ENCODE data around the gene SCD5. TPM values are rescaled to one million over a fixed set of nuclear protein-coding genes. Genes with fewer than 3 reads are reported as not detected.

Gene SCD5
- total and polyA plus RNA-seq, 2 donors (not counting 3 experiments of a cell fraction or from before 2014, with no cell fraction given) = 38.4 to 38.5 TPM

- no peaks in the 10 kb centered on the region for H4K20me1 ChIP-seq (replicated peaks; ENCODE audit: control insufficient read depth, extremely low read depth, insufficient read depth, low read length)
- H3K27me3 ChIP-seq (ENCODE audit: control insufficient read depth in 2 of 2, insufficient read depth in 2 of 2, low read length in 2 of 2) = no peaks in the 10 kb centered on the region
- dilution Hi-C loops (cut with MboI; ENCODE audit: extremely low pct_ligation_motif_present, low sequenced_read_pairs) (no loop called here), intact Hi-C loops (cut with micrococcal nuclease) (no loop called here)
- H3K36me3 ChIP-seq (ENCODE audit: control insufficient read depth in 2 of 2, extremely low read depth in 1 of 2, insufficient read depth in 2 of 2, low read length in 2 of 2) = no peaks in the 10 kb centered on the region
- CTCF ChIA-PET = interaction anchor here (0.7 to 0.8 kb wide), 2 partner anchors 28 to 91 kb away, joined by 3 read pairs; no protein-coding TSS in a partner anchor
- BruUV-seq (replicated peaks) = no TSS peak
- peaks cover 7% of the 10 kb centered on the region for H3K4me1 ChIP-seq (ENCODE audit: control insufficient read depth, extremely low read depth, insufficient read depth, low read length)
- no peak for TF ChIP-seq FOS (IDR thresholded peaks at IDR 0.05; ENCODE audit: borderline replicate concordance, insufficient read depth, low read length)
- no peak for TF ChIP-seq EZH2 (IDR thresholded peaks at IDR 0.05; ENCODE audit: borderline replicate concordance, low read depth, low read length, severe bottlenecking)
- no peak for TF ChIP-seq JUN (IDR thresholded peaks at IDR 0.05; ENCODE audit: borderline replicate concordance, insufficient read depth, insufficient read length, low read depth)
- no peak for TF ChIP-seq GATA2 (IDR thresholded peaks at IDR 0.05; ENCODE audit: insufficient read depth, insufficient read length, low read depth, low read length)
- TF ChIP-seq POLR2A (IDR thresholded peaks at IDR 0.05; ENCODE audit: low read depth, low read length) = no peak
- TF ChIP-seq, protein P1, sequence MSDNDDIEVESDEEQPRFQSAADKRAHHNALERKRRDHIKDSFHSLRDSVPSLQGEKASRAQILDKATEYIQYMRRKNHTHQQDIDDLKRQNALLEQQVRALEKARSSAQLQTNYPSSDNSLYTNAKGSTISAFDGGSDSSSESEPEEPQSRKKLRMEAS (IDR thresholded peaks at IDR 0.05; ENCODE audit: insufficient read depth, insufficient read length) = no peak
- TF ChIP-seq MYC (IDR thresholded peaks at IDR 0.05; ENCODE audit: low read depth, low read length) = no peak
- TF ChIP-seq CTCF (IDR thresholded peaks at IDR 0.05; ENCODE audit: extremely low read depth in 1 of 2, insufficient read depth in 1 of 2, low read depth in 1 of 2, low read length in 2 of 2) = no peak
- no peak for TF ChIP-seq POLR2AphosphoS5 (IDR thresholded peaks at IDR 0.05; ENCODE audit: insufficient read depth, low read depth, low read length)
- H3K79me2 ChIP-seq (ENCODE audit: control insufficient read depth, insufficient read depth, low read length) = no peaks in the 10 kb centered on the region
- H3K9me3 ChIP-seq (replicated peaks; ENCODE audit: control insufficient read depth, insufficient read depth, low read length) = no peaks in the 10 kb centered on the region
- H3K9ac ChIP-seq (replicated peaks; ENCODE audit: extremely low read depth, insufficient read depth, low read length) = no peak overlapping the region
- no peak overlapping the region for H3K27ac ChIP-seq (ENCODE audit: insufficient read depth, low read depth, low read length)
- no peak overlapping the region for H2AFZ ChIP-seq (ENCODE audit: low read depth, low read length)
- no peak overlapping the region for H3K4me2 ChIP-seq (ENCODE audit: insufficient read depth, low read length)
- H3K4me3 ChIP-seq (replicated peaks in 1 of 3; ENCODE audit: insufficient read depth in 1 of 3, low read depth in 1 of 3, low read length in 3 of 3) = no peak overlapping the region
- DNase-seq (ENCODE audit: low read depth, low spot score) (no peak), FAIRE-seq (no peak)
- POLR2A ChIA-PET = no interaction called here
- no peaks in the 10 kb centered on the region for H3K9me1 ChIP-seq (replicated peaks; ENCODE audit: control insufficient read depth, extremely low read depth, insufficient read depth, low read length)
Observed at GRCh38 chr4:82648356-82648755, 150.2 kb downstream of the SCD5 start.

All from endothelial cell of umbilical vein (primary cell).